ENCODE measurements around the gene YY1AP1. TPM values are rescaled to one million over a fixed set of nuclear protein-coding genes. Genes with fewer than 3 reads are reported as not detected.
"Not testable (repeated sequence)": the region's sequence is repeated elsewhere in the genome, so short reads cannot be mapped to it uniquely, and the experiment has no call there.

Gene YY1AP1
- total and polyA plus RNA-seq, 10 of the 15 experiments (the other 5 are each of a cell fraction or from before 2014, with no cell fraction given): 13.2 to 118 (median 40.5) TPM

GRCh38 chr1:155687705-155688323, 760 bp downstream of the YY1AP1 start:
- H3K36me3 ChIP-seq (ENCODE audit: control insufficient read depth in 2 of 2, insufficient read depth in 2 of 2, low read length in 1 of 2); RAD21 ChIA-PET (ENCODE audit: unreplicated experiment); H4K20me1 ChIP-seq (ENCODE audit: control insufficient read depth, insufficient read depth); POLR2A ChIA-PET; H3K4me1 ChIP-seq (ENCODE audit: control insufficient read depth, insufficient read depth, low read length); H3K9me3 ChIP-seq (replicated peaks; ENCODE audit: control insufficient read depth, insufficient read depth, low read length); DNase-seq (ENCODE audit: low read depth, low spot score); H3K4me2 ChIP-seq (ENCODE audit: control insufficient read depth, insufficient read depth); intact Hi-C loops (cut with micrococcal nuclease; ENCODE audit: unreplicated experiment); in situ Hi-C loops (cut with MboI); H3K27me3 ChIP-seq (replicated peaks in 1 of 2; ENCODE audit: control insufficient read depth in 2 of 2, insufficient read depth in 2 of 2, low read length in 1 of 2); SMC1A ChIA-PET (ENCODE audit: uncharacterized antibody, unreplicated experiment); CTCF ChIA-PET; BruUV-seq (replicated peaks): not testable (repeated sequence)
- Histone ChIP-seq H2AFZ (ENCODE audit: control insufficient read depth, low read depth, low read length) (peak overlapping the region; percentile 97), H3K27ac (ENCODE audit: control insufficient read depth, insufficient read depth) (peak overlapping the region; percentile 92), H3K4me3 (peak overlapping the region; percentile 89), H3K9ac (ENCODE audit: control insufficient read depth, insufficient read depth, low read length) (peak overlapping the region; percentile 82), H3K79me2 (ENCODE audit: control insufficient read depth, insufficient read depth, low read length) (peaks cover 86% of the 10 kb centered on the region)
- ATAC-seq: peak; percentile 48
- peak; percentile 92 for FAIRE-seq
- WGBS (ENCODE audit: insufficient coverage, insufficient replicate concordance, low lambda C conversion rate, missing lambda C conversion rate): 1% methylated on average over 26 of the region's 35 CpGs
- TF ChIP-seq GATAD2B (conservative IDR thresholded peaks at IDR 0.05; ENCODE audit: low read depth) (peak; percentile 16; the same call in 1 of the 2 replicates), MLLT1 (IDR thresholded peaks at IDR 0.05) (0 out of 2 replicates have a peak, but pooled peaks have one; percentile 9), PML (IDR thresholded peaks at IDR 0.05; ENCODE audit: low read length) (peak; percentile 34; the same call in 1 of the 2 replicates), RELB (IDR thresholded peaks at IDR 0.05; ENCODE audit: low read depth) (peak; percentile 74)
